SU-DHL-6 (cell line): ENCODE results near the gene PARP12.

Source experiments
- CTCF ChIP-seq: fragments of 200-600 bp; sonication (generic); IDR thresholded peaks from one replicate; pipeline ENCODE4 v1.5.1; 2017; ENCODE audit warnings: antibody characterized with exemption, mild to moderate bottlenecking, low read length, moderate library complexity; ENCODE audit not compliant: insufficient read depth, poor library complexity, severe bottlenecking
- EZH2phosphoT487 ChIP-seq: fragments of 200-600 bp; sonication (generic), shearing (Covaris generic); conservative IDR thresholded peaks from 2 replicates; pipeline ENCODE4 v1.6.1; 2018; ENCODE audit warnings: mild to moderate bottlenecking, antibody characterized with exemption, low read length, moderate library complexity, mixed read lengths

GRCh38 chr7:140034421-140034820, 28.3 kb downstream of the PARP12 start:
- TF ChIP-seq CTCF: no peak
- TF ChIP-seq EZH2phosphoT487: no peak
